ENCODE data around the gene PFKP.

The PFKP gene

GRCh38 chr10:3067118-3067858 lies at the start of gene PFKP:
PFKP (plus strand) TSS chr10:3067548; CDS start chr10:3067596, 48 bp downstream.
- no peak for DNase-seq (ENCODE audit: low read depth)

GRCh38 chr10:3018247-3018646 lies 49.1 kb upstream of the PFKP start:
- DNase-seq (ENCODE audit: low read depth) = no peak

- DNase-seq (ENCODE audit: low read depth) = no peak
Observed at GRCh38 chr10:3020311-3020710, 47.0 kb upstream of the PFKP start.

DNA sequence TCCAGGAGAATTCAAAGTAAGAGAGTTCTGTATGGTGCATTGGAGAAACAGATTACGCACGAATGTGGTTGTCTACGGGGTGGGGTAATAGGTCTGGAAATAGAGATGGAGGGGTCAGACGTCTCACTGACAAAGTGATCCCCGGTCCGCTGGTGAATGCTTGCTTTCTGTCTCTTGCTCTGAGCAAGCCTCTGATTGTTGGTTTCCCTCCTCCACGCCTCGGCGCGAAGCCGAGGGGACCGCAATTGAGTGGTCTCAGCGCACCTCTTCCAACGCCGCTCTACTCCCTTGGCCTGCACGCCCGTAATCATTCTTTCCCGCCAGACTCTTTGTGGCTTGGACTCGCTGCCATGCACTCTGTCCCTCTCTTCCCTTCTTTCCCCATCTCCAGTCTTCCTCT lies 46.5 kb upstream of the PFKP start:
- DNase-seq (ENCODE audit: low read depth) = no peak

GRCh38 chr10:3022027-3022426 lies 45.3 kb upstream of the PFKP start:
- DNase-seq (ENCODE audit: low read depth) = no peak

DNA sequence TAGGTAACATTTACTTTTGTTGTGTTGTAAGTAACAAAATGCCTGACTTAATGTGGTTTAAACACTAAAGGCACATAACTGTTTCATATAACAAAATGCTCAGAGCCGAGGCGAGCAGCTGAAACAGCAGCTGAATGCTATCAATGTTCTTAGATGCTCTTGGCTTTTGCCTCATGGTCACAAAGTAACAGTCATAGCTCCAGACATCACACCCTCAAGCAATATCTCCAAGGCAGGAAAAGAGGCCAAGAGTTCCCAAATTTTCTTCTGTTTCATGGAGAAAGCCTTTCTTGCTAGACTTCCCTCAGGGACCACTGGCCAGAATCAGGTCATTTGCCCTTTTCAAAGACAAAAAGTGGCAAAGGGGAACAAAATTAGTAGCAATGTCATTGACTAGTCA lies 43.5 kb upstream of the PFKP start:
- no peak for DNase-seq (ENCODE audit: low read depth)

- DNase-seq (ENCODE audit: low read depth) = no peak
Observed at GRCh38 chr10:3025026-3025683, 42.2 kb upstream of the PFKP start.

- no peak for DNase-seq (ENCODE audit: low read depth)
Observed at GRCh38 chr10:3027866-3028265, 39.5 kb upstream of the PFKP start.

GRCh38 chr10:3028441-3028840 lies 38.9 kb upstream of the PFKP start:
- no peak for DNase-seq (ENCODE audit: low read depth)

GRCh38 chr10:3030765-3031164 lies 36.6 kb upstream of the PFKP start:
- DNase-seq (ENCODE audit: low read depth) = no peak

DNA sequence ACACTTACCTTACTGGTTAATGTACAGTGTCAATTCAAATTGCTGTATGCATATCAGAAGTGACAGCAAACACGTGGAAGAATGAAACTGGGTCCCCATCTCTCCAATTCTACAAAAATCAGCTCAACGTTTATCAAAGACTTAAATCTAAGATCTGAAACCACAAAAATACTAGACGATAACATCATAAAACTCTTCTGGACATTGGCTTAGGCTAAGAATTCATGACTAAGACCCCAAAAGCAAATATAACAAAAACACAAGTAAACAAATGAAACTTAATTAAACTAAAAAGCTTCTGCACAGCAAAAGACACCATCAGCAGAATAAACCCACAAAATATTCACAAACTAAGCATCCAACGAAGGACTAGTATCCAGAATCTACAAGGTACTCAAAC lies 35.9 kb upstream of the PFKP start:
- DNase-seq (ENCODE audit: low read depth) = no peak

DNA sequence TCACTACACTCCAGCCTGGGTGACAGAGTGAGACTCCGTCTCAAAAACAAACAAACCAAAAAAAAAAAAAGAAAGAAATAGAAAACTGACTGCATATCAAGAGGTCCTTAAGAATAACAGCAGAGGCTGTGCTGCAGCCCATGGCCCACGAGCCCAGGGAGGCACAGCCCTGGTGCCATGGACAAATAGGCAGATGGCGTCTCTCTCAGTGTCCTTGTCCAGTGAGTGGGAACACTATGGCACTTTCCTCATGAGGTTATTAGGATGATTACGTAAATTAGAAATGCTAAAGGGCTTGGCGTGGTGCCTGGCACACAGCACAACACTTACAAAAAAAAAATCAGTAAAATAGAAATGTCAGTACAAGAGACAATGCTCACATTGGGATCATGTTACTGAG lies 33.4 kb upstream of the PFKP start:
- no peak for DNase-seq (ENCODE audit: low read depth)

DNA sequence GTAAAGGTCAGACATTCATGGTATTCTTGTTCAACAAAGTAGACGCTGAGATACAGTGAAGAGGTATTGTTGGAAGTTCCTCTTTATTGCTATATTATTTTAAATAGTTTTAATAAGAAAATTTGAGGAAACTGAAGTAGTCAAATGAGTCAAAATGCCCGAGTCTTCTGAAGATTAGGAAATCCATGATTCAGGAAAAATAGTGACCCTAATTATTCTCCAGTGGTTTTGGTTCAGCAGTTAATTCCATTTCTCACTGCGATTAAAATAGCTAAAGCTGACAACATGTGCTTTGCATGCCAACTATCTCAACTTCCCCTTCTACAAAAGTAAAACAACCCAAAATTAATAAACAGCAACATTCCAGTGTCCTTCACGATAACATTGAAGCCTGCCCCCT lies 32.7 kb upstream of the PFKP start:
- no peak for DNase-seq (ENCODE audit: low read depth)

GRCh38 chr10:3036155-3037021 lies 31.0 kb upstream of the PFKP start:
- DNase-seq (ENCODE audit: low read depth) = no peak

DNA sequence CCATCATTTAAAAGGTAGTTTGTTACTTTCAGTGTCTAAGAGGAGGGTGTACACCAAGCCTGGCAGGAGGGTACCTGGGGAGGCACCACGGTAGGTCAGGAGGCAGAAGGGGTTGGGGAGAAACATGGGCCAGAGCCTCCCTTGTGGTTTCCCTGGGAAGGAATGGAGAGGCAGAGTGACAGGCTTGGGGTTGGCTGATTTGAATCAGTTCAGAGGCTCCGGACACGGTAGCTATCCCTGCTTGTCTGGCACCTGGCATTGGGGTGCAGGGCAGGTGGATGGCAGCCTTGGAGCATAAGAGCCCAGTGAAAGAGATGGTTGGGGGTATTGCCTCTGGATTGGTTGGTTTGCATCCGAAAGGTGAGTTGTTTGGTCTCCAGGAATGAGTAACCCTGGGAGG lies 30.2 kb upstream of the PFKP start:
- no peak for DNase-seq (ENCODE audit: low read depth)

DNA sequence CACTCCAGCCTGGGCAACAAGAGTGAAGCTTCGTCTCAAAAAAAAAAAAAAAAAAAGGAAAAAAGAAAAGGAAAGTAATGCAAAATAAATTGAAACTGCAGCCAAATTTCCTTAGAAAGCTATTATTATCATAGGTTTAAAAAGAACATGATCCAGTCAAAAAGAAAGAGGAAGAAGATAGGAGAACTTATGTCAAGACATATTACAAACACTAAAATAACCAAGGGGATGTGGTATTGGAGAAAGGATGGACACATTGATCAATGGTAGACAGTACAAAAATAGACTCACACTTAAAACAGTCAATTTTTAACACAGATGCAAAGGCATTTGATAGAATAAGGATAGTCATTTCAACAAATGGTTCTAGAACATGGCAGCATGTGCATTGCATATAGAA lies 27.3 kb upstream of the PFKP start:
- DNase-seq (ENCODE audit: low read depth) = no peak

GRCh38 chr10:3042589-3042988 lies 24.8 kb upstream of the PFKP start:
- DNase-seq (ENCODE audit: low read depth) = no peak

DNA sequence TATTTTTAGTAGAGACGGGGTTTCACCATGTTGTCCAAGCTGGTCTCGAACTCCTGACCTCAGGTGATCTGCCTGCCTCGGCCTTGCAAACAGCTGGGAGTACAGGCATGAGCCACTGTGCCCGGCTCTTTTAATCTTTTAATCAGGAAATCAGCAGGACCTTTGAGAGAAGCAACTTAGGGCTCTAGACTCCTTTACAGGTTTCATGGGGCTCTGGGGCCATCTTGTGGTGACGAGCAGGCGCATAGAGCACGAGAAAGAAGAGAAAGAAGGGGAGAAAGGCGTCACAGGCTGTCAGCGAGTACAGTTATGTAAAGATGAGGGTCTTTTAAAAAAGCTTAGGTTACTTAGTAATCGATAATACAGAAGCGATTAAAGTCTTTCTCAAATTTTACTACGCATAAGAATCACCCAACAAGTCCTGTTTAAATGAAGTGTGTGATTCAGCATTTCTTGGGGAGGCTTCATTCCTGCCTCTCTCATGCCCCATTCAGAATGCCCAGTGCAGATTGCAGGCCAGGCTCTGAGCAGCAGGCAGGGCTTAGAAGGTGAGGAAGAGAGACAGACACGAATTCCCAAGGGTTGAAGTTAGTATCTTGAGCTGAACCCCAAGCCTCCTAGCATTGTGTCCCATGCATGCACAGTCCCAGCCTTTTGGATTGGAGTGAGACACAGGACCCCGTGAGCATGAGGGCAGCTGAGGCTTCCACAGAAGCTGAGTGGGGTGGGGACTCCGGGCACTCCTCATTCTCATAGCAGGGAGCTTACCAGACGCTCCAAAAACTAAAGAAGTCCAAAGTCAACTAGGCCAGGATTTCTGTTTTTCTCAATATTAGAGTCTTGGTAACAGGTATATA lies 23.6 kb upstream of the PFKP start:
- no peak for DNase-seq (ENCODE audit: low read depth)

GRCh38 chr10:3045471-3046209 lies 21.7 kb upstream of the PFKP start:
- DNase-seq (ENCODE audit: low read depth) = no peak

DNA sequence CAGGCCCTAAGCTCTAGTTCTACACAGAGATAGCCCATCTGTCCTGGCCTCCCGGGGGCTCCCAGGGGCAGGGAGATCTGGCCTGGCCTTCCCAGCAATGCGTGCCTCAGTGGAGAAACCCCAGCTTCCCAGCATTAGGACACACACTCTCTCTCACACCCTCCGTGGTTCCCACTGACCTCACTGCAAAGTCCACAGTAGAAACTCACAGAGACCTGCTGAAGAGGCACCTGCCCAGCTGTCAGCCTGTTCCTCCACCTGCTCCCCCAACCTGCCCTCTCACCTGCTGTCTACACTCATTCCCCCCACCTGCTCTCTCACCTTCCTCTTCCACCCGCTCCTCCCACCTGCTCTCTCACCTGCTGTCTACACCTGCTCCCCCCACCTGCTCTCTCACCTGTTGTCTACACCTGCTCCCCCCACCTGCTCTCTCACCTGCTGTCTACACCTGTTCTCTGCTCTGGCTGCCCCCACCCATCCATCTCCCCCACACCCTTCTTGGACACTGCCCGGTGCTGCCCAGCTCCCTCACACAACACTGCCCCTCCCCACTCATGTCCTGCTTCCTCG lies 21.1 kb upstream of the PFKP start:
- DNase-seq (ENCODE audit: low read depth) = no peak

DNA sequence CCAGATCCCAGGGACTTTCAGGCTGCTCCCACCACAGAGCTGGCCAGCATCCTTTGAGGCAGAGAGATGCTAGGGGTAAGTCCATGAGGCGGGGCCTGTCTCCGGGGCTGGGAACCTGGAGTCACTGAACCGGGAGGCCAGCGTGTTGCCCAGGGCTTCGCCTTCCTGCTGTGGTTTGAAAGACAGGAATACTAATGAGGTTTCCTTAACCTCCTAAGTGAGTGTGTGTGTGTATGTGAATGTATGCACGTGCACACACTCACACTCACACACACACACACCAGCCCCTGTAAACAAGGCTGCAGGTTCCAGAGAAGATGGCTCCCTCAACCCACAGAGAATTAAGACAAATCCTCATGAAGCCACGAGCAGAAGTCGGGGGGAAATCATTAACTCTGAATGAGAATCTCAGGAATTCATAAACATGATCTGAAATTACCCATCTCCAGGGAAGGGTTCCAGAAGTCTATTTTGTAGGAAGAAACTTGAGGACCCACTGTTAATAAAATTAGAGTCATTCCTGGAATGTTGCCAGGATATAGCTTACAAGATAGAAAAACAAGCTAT lies 20.3 kb upstream of the PFKP start:
- DNase-seq (ENCODE audit: low read depth) = no peak
